Keratinocyte (primary cell): Measurements from ENCODE around the gene ECSCR. TPM values are rescaled to one million over a fixed set of nuclear protein-coding genes. Genes with fewer than 3 reads are reported as not detected.

Experiments
- DNase-seq: peaks from one replicate; pipeline ENCODE4 v3.0.0-alpha.2; 2011; ENCODE audit warnings: low read depth, missing footprints, low spot score
- FAIRE-seq: peaks from 2 replicates; lab custom pipeline; 2011; peaks lifted over from hg19 to GRCh38; lab: Jason Lieb, UNC
- H2AFZ ChIP-seq: 2 replicates; pipeline ENCODE4 v1.6.0; 2012; ENCODE audit warnings: low read length, control low read depth, inconsistent platforms; ENCODE audit not compliant: control insufficient read depth
- H3K27ac ChIP-seq: 2 replicates; pipeline ENCODE4 v1.5.1; 2011; ENCODE audit warnings: low read length; ENCODE audit not compliant: control insufficient read depth, insufficient read depth
- H3K27me3 ChIP-seq: 3 replicates; pipeline ENCODE4 v1.6.0; 2011; ENCODE audit warnings: low read length; ENCODE audit not compliant: control insufficient read depth, insufficient read depth; ENCODE audit errors: extremely low read depth
- H3K36me3 ChIP-seq, 2 experiments: 2 replicates in 1 of 2; 3 replicates in 1 of 2; pipeline ENCODE4 v1.5.1; 2011; ENCODE audit warnings: low read length in 2 of 2, mild to moderate bottlenecking in 1 of 2; ENCODE audit not compliant: control insufficient read depth in 2 of 2, insufficient read depth in 2 of 2; ENCODE audit errors: extremely low read depth in 1 of 2
- H3K4me1 ChIP-seq: 3 replicates; pipeline ENCODE4 v1.5.1; 2011; ENCODE audit warnings: low read length; ENCODE audit not compliant: control insufficient read depth, insufficient read depth; ENCODE audit errors: extremely low read depth
- H3K4me2 ChIP-seq: 3 replicates; pipeline ENCODE4 v1.6.0; 2011; ENCODE audit warnings: low read depth, low read length; ENCODE audit not compliant: control insufficient read depth, insufficient read depth; ENCODE audit errors: extremely low read depth
- H3K4me3 ChIP-seq, 3 experiments: fragments of 200-600 bp in 1 of 3; sonication (generic) in 1 of 3; 2 replicates in 2 of 3; 3 replicates in 1 of 3; pipeline ENCODE4 v1.5.1; 2011 to 2016; ENCODE audit warnings: low read length in 3 of 3, mild to moderate bottlenecking in 3 of 3, control low read depth in 2 of 3, inconsistent platforms in 1 of 3, low read depth in 1 of 3, mixed read lengths in 1 of 3, mixed run types in 1 of 3, moderate library complexity in 1 of 3; ENCODE audit not compliant: control insufficient read depth in 2 of 3, insufficient read depth in 2 of 3; ENCODE audit errors: extremely low read depth in 1 of 3
- H3K79me2 ChIP-seq: 2 replicates; pipeline ENCODE4 v1.6.0; 2012; ENCODE audit warnings: low read length; ENCODE audit not compliant: control insufficient read depth, insufficient read depth
- H3K9ac ChIP-seq: 3 replicates; pipeline ENCODE4 v1.6.0; 2011; ENCODE audit warnings: low read length; ENCODE audit not compliant: control insufficient read depth, insufficient read depth; ENCODE audit errors: extremely low read depth
- H3K9me1 ChIP-seq: 3 replicates; pipeline ENCODE4 v1.6.0; 2011; ENCODE audit warnings: low read length; ENCODE audit not compliant: control insufficient read depth, insufficient read depth; ENCODE audit errors: extremely low read depth
- H3K9me3 ChIP-seq: 2 replicates; pipeline ENCODE4 v1.5.1; 2012; ENCODE audit warnings: low read depth, low read length; ENCODE audit not compliant: control insufficient read depth
- H4K20me1 ChIP-seq: 3 replicates; pipeline ENCODE4 v1.6.0; 2011; ENCODE audit warnings: low read length; ENCODE audit not compliant: control insufficient read depth, insufficient read depth; ENCODE audit errors: extremely low read depth
- EZH2 ChIP-seq: IDR thresholded peaks from one replicate; pipeline ENCODE4 v1.6.1; 2012; ENCODE audit warnings: inconsistent platforms, mild to moderate bottlenecking, low read length, moderate library complexity
- dilution Hi-C: fragments of 300-500 bp; cut with MboI; formaldehyde crosslinking; loops from one replicate; pipeline ENCODE4 v1.7.0; 2020; ENCODE audit warnings: low sequenced_read_pairs; ENCODE audit not compliant: extremely low pct_ligation_motif_present
- polyA plus RNA-seq, 5 experiments: library from polyadenylated mRNA; depleted of rRNA in 3 of 5; stranded (reverse) in 3 of 5; stranded (forward) in 1 of 5; unstranded in 1 of 5; fragments of >200 nt; gene quantifications; 1 replicate in 1 of 5; 2 replicates in 3 of 5; 3 replicates in 1 of 5; pipeline versions ENCODE4 v1.2.1 to v1.2.3, GENCODE V29; 2011 to 2012; ENCODE audit warnings: missing spikeins in 2 of 5, low read depth in 1 of 5, low replicate concordance in 1 of 5
- TF ChIP-seq, protein P1 (sequence below), 3 experiments: IDR thresholded peaks in 1 of 3; conservative IDR thresholded peaks in 1 of 3; optimal IDR thresholded peaks in 1 of 3; 2 replicates in 2 of 3; 3 replicates in 1 of 3; pipeline versions ENCODE3 to v1.5.1; 2011; ENCODE audit warnings: low read length in 3 of 3, mild to moderate bottlenecking in 3 of 3, moderate library complexity in 2 of 3, control low read depth in 1 of 3, inconsistent platforms in 1 of 3; ENCODE audit not compliant: insufficient read depth in 2 of 3; ENCODE audit errors: extremely low read depth in 1 of 3

ECSCR gene
- polyA plus RNA-seq, 1 donor (not counting 4 experiments of a cell fraction or from before 2014, with no cell fraction given): not detected

DNA sequence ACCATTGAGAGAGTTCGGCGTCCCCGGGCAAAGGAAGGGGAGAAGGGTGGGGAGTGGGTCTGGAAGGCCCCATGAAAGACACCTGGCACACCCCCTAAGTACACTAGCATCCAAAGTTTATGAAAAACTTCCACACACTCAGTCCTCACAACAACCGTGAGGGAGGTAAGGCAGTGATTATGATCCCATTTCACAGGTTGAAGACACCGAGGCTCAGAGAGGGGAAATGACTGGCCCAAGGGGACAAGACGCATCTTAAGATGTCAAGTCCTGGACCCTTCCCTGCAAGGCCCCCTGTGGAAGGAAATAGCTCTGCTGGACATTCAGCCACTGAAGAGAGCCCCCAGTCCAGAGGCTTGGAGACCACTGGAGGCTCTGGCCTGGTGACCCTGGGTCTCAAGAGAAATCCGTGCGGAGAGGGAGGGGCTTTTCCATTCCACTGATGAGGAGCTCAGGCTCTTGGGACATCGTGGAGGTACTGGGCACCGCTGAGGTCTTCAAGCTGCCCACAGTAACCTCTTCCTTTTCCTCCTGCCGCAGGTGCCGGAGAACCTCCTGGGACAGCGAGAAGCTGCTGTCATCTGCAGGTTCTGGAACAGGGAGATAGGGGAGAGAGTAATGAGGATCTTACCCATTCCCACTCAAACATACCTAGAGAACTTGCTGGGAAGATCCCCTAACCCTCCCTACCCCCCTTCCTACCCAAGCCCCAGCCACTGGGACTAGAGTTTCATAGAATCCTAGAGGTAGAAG is 13.5 kb upstream of the ECSCR start:
- no peak overlapping the region for H3K9ac ChIP-seq
- H2AFZ ChIP-seq: no peak overlapping the region
- H3K9me1 ChIP-seq: no peaks in the 10 kb centered on the region
- H3K79me2 ChIP-seq: peaks cover 1% of the 10 kb centered on the region
- H3K4me2 ChIP-seq: no peak overlapping the region
- peaks cover 19 to 21% of the 10 kb centered on the region in 2 experiments for H3K36me3 ChIP-seq
- peaks cover 20% of the 10 kb centered on the region for H3K4me1 ChIP-seq
- no peak overlapping the region for H3K4me3 ChIP-seq
- H3K27ac ChIP-seq: no peak overlapping the region
- TF ChIP-seq, protein P1, sequence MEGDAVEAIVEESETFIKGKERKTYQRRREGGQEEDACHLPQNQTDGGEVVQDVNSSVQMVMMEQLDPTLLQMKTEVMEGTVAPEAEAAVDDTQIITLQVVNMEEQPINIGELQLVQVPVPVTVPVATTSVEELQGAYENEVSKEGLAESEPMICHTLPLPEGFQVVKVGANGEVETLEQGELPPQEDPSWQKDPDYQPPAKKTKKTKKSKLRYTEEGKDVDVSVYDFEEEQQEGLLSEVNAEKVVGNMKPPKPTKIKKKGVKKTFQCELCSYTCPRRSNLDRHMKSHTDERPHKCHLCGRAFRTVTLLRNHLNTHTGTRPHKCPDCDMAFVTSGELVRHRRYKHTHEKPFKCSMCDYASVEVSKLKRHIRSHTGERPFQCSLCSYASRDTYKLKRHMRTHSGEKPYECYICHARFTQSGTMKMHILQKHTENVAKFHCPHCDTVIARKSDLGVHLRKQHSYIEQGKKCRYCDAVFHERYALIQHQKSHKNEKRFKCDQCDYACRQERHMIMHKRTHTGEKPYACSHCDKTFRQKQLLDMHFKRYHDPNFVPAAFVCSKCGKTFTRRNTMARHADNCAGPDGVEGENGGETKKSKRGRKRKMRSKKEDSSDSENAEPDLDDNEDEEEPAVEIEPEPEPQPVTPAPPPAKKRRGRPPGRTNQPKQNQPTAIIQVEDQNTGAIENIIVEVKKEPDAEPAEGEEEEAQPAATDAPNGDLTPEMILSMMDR (optimal IDR thresholded peaks at IDR 0.05 in 1 of 3, IDR thresholded peaks at IDR 0.05 in 1 of 3, conservative IDR thresholded peaks at IDR 0.05 in 1 of 3; ENCODE audit: extremely low read depth in 1 of 3, insufficient read depth in 2 of 3, low read length in 3 of 3): no peak
- TF ChIP-seq EZH2: no peak
- FAIRE-seq (no peak), DNase-seq (no peak)
- H3K27me3 ChIP-seq: no peaks in the 10 kb centered on the region
- H4K20me1 ChIP-seq: no peaks in the 10 kb centered on the region
- no peaks in the 10 kb centered on the region for H3K9me3 ChIP-seq
- dilution Hi-C loops: no loop called here

DNA sequence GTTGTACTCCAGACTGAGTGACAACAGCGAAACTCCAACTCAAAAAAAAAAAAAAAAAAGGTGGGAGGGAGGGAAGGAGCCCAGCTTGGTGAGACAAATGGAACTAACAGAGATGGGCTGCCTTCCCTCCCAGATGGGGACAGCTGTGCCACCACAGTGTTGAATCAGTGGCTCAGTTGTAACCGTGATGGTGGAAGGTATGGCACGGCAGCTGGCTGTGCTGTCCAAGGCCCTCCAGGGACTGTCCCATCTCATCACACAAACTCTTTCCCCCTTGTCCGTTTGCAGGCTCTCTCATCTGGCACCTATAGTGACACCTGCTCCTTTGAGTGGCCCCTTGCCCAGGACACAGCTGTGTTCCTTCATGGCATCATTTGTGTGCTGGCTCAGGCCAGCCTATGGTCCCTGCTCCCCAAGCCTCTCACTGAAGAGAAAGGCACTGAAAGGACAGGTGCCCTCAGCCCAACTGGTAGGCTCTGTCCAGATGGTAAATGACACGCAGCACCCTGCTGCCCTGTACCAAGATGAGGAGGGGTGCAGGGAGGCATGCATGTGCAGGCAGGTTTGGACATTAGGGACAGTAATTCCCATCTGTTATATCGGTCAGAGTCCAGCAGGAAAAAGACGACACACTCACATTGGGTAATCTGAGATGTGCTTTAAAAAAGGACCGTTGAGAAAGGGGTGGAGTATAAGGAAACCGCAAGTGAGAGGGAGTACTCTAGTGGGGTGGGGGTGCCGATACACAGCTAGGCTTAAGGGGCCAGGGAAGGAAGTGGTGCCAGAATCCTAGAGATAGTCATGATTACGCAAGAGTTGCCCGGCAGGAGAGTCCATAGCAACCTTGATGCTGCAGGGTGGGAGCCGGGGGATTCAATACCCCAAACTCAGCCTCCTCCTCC is 12.6 kb upstream of the ECSCR start:
- Histone ChIP-seq H3K9ac (no peak overlapping the region), H3K4me3 (no peak overlapping the region), H4K20me1 (no peaks in the 10 kb centered on the region), H3K9me3 (no peaks in the 10 kb centered on the region), H2AFZ (no peak overlapping the region), H3K9me1 (no peaks in the 10 kb centered on the region), H3K4me1 (peaks cover 15% of the 10 kb centered on the region), H3K4me2 (no peak overlapping the region), H3K27me3 (no peaks in the 10 kb centered on the region), H3K79me2 (no peaks in the 10 kb centered on the region), H3K36me3 (peaks cover 15 to 18% of the 10 kb centered on the region in 2 experiments), H3K27ac (no peak overlapping the region)
- DNase-seq (no peak), FAIRE-seq (no peak)
- TF ChIP-seq, protein P1 (optimal IDR thresholded peaks at IDR 0.05 in 1 of 3, IDR thresholded peaks at IDR 0.05 in 1 of 3, conservative IDR thresholded peaks at IDR 0.05 in 1 of 3; ENCODE audit: extremely low read depth in 1 of 3, insufficient read depth in 2 of 3, low read length in 3 of 3): no peak
- no peak for TF ChIP-seq EZH2
- dilution Hi-C loops: no loop called here
